ENCODE results near the gene PAFAH2. TPM values are rescaled to one million over a fixed set of nuclear protein-coding genes. Genes with fewer than 3 reads are reported as not detected.

Gene PAFAH2
- total and polyA plus RNA-seq, 2 of the 13 experiments (the other 11 are each of a cell fraction or from before 2014, with no cell fraction given): 6.9 to 9.4 TPM

GRCh38 chr1:26035203-26035958 is 37.5 kb upstream of the PAFAH2 start (continued):
- TF ChIP-seq NONO (IDR thresholded peaks at IDR 0.05): no peak
- TF ChIP-seq NONO (CRISPR knock-in tag; conservative IDR thresholded peaks at IDR 0.05): no peak
- TF ChIP-seq RARA (CRISPR knock-in tag; IDR thresholded peaks at IDR 0.05): no peak
- no peak for TF ChIP-seq TFE3 (CRISPR knock-in tag; IDR thresholded peaks at IDR 0.05)
- TF ChIP-seq GPN1 (CRISPR knock-in tag; IDR thresholded peaks at IDR 0.05; ENCODE audit: borderline replicate concordance): no peak
- no peak for TF ChIP-seq ZNF281 (CRISPR knock-in tag; IDR thresholded peaks at IDR 0.05; ENCODE audit: borderline replicate concordance)
- no peak for TF ChIP-seq PREB (CRISPR knock-in tag; IDR thresholded peaks at IDR 0.05)
- no peak for TF ChIP-seq ZNF18 (CRISPR knock-in tag; IDR thresholded peaks at IDR 0.05; ENCODE audit: insufficient replicate concordance)
- TF ChIP-seq ZNF609 (CRISPR knock-in tag; IDR thresholded peaks at IDR 0.05; ENCODE audit: borderline replicate concordance): no peak
- no peak for TF ChIP-seq FOXM1 (CRISPR knock-in tag; IDR thresholded peaks at IDR 0.05)
- TF ChIP-seq ZNF282 (IDR thresholded peaks at IDR 0.05; ENCODE audit: partially characterized antibody): no peak
